Panc1 (cell line): Measurements from ENCODE around the gene FHIT. TPM values are rescaled to one million over a fixed set of nuclear protein-coding genes. Genes with fewer than 3 reads are reported as not detected.

ENCODE experiments used
- ATAC-seq: fragments of 200-7000 bp; cut with Tn5 transposase; 2 replicates; pipeline ENCODE4 v1.9.1; 2020; ENCODE audit warnings: mild to moderate bottlenecking, moderate library complexity
- BruUV-seq: library from RNA; stranded (reverse); fragments of 400-500 nt; replicated peaks from 2 replicates; lab custom pipeline; 2021; lab: Mats Ljungman, UMichigan
- CTCF ChIA-PET: fragments of 300-600 bp; sonication (Branson Sonifier 250); formaldehyde crosslinking; loops from one replicate; lab custom pipeline; 2022; ENCODE audit warnings: antibody characterized with exemption; lab: Charles Lee
- POLR2A ChIA-PET: fragments of 300-600 bp; sonication (Branson Sonifier 250); formaldehyde crosslinking; loops from one replicate; lab custom pipeline; 2022; ENCODE audit warnings: antibody characterized with exemption; lab: Charles Lee
- DNase-seq: peaks from one replicate; pipeline ENCODE4 v3.0.0-alpha.2; 2010; ENCODE audit warnings: low read depth, low spot score
- H3K27ac ChIP-seq: 2 replicates; pipeline ENCODE4 v1.5.1; 2011; ENCODE audit warnings: mild to moderate bottlenecking, low read length, inconsistent platforms
- H3K27me3 ChIP-seq: fragments of 200-500 bp; sonication (Bioruptor generic); 2 replicates; pipeline ENCODE4 v1.6.0; 2014; ENCODE audit warnings: low read length, inconsistent platforms; ENCODE audit not compliant: control insufficient read depth, insufficient read depth
- H3K36me3 ChIP-seq: fragments of 200-500 bp; sonication (Bioruptor generic); 2 replicates; pipeline ENCODE4 v1.5.1; 2014; ENCODE audit warnings: inconsistent platforms, mild to moderate bottlenecking, low read length, moderate library complexity; ENCODE audit not compliant: control insufficient read depth, insufficient read depth
- H3K4me1 ChIP-seq: 2 replicates; pipeline ENCODE4 v1.5.1; 2011; ENCODE audit warnings: inconsistent platforms, mild to moderate bottlenecking, low read length, moderate library complexity; ENCODE audit not compliant: control insufficient read depth, insufficient read depth
- H3K4me3 ChIP-seq, 2 experiments: 2 replicates each; pipeline ENCODE4 v1.5.1; 2011 to 2012; ENCODE audit warnings: low read depth in 2 of 2, low read length in 2 of 2, mild to moderate bottlenecking in 2 of 2, inconsistent platforms in 1 of 2, moderate library complexity in 1 of 2
- H3K9me3 ChIP-seq: fragments of 200-500 bp; sonication (Bioruptor generic); 2 replicates; pipeline ENCODE4 v1.5.1; 2014; ENCODE audit warnings: low read depth, mild to moderate bottlenecking, inconsistent platforms, low read length, moderate library complexity; ENCODE audit not compliant: control insufficient read depth, insufficient read depth
- POLR2AphosphoS5 ChIP-seq: IDR thresholded peaks from 2 replicates; pipeline ENCODE4 v1.6.1; 2012; ENCODE audit warnings: mild to moderate bottlenecking, low read depth, low read length, moderate library complexity
- SIN3A ChIP-seq: IDR thresholded peaks from 2 replicates; pipeline ENCODE4 v1.6.1; 2012; ENCODE audit warnings: low read depth, mild to moderate bottlenecking, low read length, moderate library complexity, borderline replicate concordance; ENCODE audit not compliant: insufficient read depth
- TCF7L2 ChIP-seq: IDR thresholded peaks from 2 replicates; pipeline ENCODE4 v1.6.1; 2011; ENCODE audit warnings: mild to moderate bottlenecking, low read depth, low read length, inconsistent platforms
- in situ Hi-C: cut with HindIII; loops from 2 replicates; pipeline ENCODE4 v1.10.0; 2016; ENCODE audit warnings: low sequenced_read_pairs, low pct_unique_long_range_greater_than_20kb
- intact Hi-C: fragments of 100-400 bp; cut with micrococcal nuclease; formaldehyde crosslinking; loops from one replicate; pipeline ENCODE4 v1.10.0; 2022; ENCODE audit not compliant: unreplicated experiment
- total RNA-seq: library from RNA; stranded (reverse); gene quantifications from one replicate; pipeline ENCODE4 v1.2.1, GENCODE V29; 2021; ENCODE audit not compliant: unreplicated experiment
- TF ChIP-seq, protein P1 (sequence below): fragments of 450-650 bp; IDR thresholded peaks from 2 replicates; pipeline ENCODE4 v1.5.1; 2017; ENCODE audit warnings: mild to moderate bottlenecking
- TF ChIP-seq, protein P2 (sequence below), 2 experiments: IDR thresholded peaks; 2 replicates each; pipeline ENCODE4 v1.6.1; 2011 to 2012; ENCODE audit warnings: low read depth in 2 of 2, control low read depth in 1 of 2, low read length in 1 of 2, mild to moderate bottlenecking in 1 of 2, moderate library complexity in 1 of 2; ENCODE audit not compliant: insufficient read depth in 1 of 2

FHIT gene
- total RNA-seq, 1 experiment from 2014 or later, result 2.2 TPM

DNA sequence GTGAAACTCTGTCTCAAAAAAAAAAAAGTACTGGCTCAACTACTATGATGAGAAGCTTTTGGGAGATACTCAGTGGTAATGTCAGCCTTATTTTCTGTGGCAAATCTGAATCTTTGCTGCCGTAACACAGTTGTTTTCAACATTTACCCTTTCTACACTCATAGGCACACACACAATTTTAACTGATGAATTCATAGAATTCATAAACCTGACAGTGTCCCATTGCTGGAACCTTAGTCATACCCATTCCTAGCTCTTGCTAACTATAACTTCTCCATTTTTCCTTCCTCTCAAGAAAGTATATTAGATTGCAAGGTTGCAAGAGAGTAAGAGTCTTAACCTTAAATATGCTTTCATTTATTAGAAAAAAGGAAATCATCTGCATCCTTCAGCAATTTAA, 496.6 kb downstream of the FHIT start:
- TF ChIP-seq, protein P1, sequence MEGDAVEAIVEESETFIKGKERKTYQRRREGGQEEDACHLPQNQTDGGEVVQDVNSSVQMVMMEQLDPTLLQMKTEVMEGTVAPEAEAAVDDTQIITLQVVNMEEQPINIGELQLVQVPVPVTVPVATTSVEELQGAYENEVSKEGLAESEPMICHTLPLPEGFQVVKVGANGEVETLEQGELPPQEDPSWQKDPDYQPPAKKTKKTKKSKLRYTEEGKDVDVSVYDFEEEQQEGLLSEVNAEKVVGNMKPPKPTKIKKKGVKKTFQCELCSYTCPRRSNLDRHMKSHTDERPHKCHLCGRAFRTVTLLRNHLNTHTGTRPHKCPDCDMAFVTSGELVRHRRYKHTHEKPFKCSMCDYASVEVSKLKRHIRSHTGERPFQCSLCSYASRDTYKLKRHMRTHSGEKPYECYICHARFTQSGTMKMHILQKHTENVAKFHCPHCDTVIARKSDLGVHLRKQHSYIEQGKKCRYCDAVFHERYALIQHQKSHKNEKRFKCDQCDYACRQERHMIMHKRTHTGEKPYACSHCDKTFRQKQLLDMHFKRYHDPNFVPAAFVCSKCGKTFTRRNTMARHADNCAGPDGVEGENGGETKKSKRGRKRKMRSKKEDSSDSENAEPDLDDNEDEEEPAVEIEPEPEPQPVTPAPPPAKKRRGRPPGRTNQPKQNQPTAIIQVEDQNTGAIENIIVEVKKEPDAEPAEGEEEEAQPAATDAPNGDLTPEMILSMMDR, result no peak
- TF ChIP-seq POLR2AphosphoS5 (no peak), SIN3A (no peak), TCF7L2 (no peak)
- TF ChIP-seq, protein P2, sequence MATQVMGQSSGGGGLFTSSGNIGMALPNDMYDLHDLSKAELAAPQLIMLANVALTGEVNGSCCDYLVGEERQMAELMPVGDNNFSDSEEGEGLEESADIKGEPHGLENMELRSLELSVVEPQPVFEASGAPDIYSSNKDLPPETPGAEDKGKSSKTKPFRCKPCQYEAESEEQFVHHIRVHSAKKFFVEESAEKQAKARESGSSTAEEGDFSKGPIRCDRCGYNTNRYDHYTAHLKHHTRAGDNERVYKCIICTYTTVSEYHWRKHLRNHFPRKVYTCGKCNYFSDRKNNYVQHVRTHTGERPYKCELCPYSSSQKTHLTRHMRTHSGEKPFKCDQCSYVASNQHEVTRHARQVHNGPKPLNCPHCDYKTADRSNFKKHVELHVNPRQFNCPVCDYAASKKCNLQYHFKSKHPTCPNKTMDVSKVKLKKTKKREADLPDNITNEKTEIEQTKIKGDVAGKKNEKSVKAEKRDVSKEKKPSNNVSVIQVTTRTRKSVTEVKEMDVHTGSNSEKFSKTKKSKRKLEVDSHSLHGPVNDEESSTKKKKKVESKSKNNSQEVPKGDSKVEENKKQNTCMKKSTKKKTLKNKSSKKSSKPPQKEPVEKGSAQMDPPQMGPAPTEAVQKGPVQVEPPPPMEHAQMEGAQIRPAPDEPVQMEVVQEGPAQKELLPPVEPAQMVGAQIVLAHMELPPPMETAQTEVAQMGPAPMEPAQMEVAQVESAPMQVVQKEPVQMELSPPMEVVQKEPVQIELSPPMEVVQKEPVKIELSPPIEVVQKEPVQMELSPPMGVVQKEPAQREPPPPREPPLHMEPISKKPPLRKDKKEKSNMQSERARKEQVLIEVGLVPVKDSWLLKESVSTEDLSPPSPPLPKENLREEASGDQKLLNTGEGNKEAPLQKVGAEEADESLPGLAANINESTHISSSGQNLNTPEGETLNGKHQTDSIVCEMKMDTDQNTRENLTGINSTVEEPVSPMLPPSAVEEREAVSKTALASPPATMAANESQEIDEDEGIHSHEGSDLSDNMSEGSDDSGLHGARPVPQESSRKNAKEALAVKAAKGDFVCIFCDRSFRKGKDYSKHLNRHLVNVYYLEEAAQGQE (IDR thresholded peaks at IDR 0.05; ENCODE audit: insufficient read depth in 1 of 2, low read depth in 2 of 2, low read length in 1 of 2), result no peak
- in situ Hi-C loops, result no loop called here

DNA sequence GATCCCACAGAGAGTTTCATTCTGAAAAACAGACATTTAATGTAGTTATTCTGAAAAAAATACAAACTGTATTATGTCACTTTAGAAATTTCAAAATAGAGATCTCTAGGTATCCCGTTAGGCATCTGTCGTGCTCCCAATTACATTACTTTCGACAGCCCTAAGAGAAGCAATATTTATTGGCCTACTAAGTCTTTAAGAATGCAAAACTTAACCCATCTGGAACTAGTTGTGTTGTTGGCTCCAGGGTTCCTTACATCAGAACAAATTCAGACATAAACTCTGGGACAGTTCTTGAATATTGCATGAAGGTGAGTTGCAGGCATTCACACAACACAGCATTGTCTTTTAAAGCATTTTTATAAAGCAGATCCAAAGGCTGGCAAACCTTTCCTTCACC, 498.4 kb downstream of the FHIT start:
- POLR2A ChIA-PET, result no interaction called here
- Histone ChIP-seq H3K27ac (no peak overlapping the region), H3K4me3 (no peak overlapping the region), H3K9me3 (no peaks in the 10 kb centered on the region), H3K27me3 (no peaks in the 10 kb centered on the region), H3K36me3 (no peaks in the 10 kb centered on the region), H3K4me1 (no peaks in the 10 kb centered on the region)
- ATAC-seq (no peak), DNase-seq (no peak)
- in situ Hi-C loops (no loop called here), intact Hi-C loops (no loop called here)
- BruUV-seq, result no TSS peak
- TF ChIP-seq POLR2AphosphoS5, result no peak
- TF ChIP-seq TCF7L2, result no peak
- TF ChIP-seq, protein P2 (IDR thresholded peaks at IDR 0.05; ENCODE audit: insufficient read depth in 1 of 2, low read depth in 2 of 2, low read length in 1 of 2), result no peak
- TF ChIP-seq SIN3A, result no peak
- TF ChIP-seq, protein P1, result no peak
- CTCF ChIA-PET, result no interaction called here

More for the DNA sequence above, 496.6 kb downstream of the FHIT start:
- no peaks in the 10 kb centered on the region for H3K4me1 ChIP-seq
- no peak for ATAC-seq
- CTCF ChIA-PET, result no interaction called here
- no TSS peak for BruUV-seq
- H3K9me3 ChIP-seq, result no peaks in the 10 kb centered on the region
- H3K27ac ChIP-seq, result no peak overlapping the region
- intact Hi-C loops, result no loop called here
- no peaks in the 10 kb centered on the region for H3K36me3 ChIP-seq
- no peak overlapping the region for H3K4me3 ChIP-seq
- DNase-seq, result no peak
- POLR2A ChIA-PET, result no interaction called here
- no peaks in the 10 kb centered on the region for H3K27me3 ChIP-seq
